Umbilical cord (tissue), 2 donors: ENCODE results near the gene TXNDC15. TPM values are rescaled to one million over a fixed set of nuclear protein-coding genes. Genes with fewer than 3 reads are reported as not detected.
A peak's percentile ranks its signal among the peaks of the same experiment; 100 is the strongest.

ENCODE experiments used
- DNase-seq: peaks from one replicate; pipeline ENCODE4 v3.0.0-alpha.2; 2015; ENCODE audit warnings: low spot score
- total RNA-seq: library from RNA; depleted of rRNA; stranded (reverse); fragments of >200 nt; gene quantifications from one replicate; pipeline ENCODE4 v1.2.3, GENCODE V29; 2014; ENCODE audit warnings: low replicate concordance; ENCODE audit not compliant: insufficient read depth

TXNDC15 gene
- total RNA-seq, 1 donor from 2014 or later: 166 TPM

DNA sequence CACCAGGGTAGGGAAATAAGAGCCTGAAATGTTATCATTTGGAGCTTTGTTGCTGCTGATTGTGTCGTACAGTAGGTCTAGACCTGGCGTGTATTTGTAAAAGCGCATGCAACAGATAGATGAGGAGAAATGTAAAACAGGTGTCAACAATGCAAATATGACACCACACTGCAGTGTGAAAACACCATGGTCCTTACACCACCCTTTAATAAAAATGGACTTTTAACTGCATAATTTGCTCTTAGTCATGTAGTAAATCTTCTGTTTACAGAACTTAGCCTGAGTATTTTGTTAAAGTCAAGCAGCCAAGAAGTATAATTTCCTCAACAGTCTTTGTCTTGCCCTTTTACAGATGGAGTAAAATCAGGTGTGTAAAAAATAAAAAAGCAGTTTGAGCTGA, 44.7 kb downstream of the TXNDC15 start:
- no peak for DNase-seq

- DNase-seq: no peak
Measured at GRCh38 chr5:134920848-134921575, 46.8 kb downstream of the TXNDC15 start.

DNA sequence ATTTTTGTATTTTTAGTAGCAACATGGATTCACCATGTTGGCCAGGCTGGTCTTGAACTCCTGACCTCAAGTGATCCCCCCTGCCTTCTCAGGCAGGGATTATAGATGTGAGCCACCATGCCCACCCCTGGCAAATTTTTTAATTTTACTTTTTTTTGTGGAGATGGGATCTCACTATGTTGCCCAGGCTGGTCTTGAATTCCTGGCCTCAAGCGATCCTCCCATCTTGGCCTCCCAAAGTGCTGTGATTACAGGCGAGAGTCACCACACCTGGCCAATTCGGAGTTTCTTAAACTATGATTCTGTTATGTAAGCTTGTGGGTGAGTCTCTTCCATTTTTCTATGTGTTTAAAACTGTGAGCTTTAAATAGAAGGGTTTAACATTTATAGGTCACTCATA, 58.3 kb downstream of the TXNDC15 start:
- DNase-seq: no peak

DNA sequence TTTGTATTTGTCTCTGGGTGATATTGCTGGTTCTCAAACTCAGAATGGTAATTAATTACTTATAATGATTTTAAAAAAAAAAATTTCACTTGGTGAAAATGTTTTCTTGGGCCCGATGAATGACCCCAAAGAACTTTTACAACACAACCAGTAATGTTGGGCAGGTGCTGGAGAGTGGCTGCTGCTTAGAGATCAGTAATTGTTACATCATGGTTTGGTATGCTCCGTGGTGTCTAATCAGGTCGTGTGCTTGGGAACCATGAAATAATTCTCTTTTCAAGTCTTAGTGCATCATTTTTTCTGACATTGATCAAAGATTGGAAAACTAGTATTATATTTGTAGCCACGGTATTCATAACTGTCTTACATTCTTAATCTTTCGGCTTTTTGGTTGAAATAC, 60.0 kb downstream of the TXNDC15 start:
- DNase-seq: no peak

GRCh38 chr5:134935711-134936602, 61.8 kb downstream of the TXNDC15 start:
- peak; percentile 36 for DNase-seq

- peak; percentile 50 for DNase-seq
Measured at GRCh38 chr5:134937526-134937925, 63.4 kb downstream of the TXNDC15 start.

GRCh38 chr5:134938030-134938429, 63.9 kb downstream of the TXNDC15 start:
- peak; percentile 14 for DNase-seq

GRCh38 chr5:134939500-134939899, 65.3 kb downstream of the TXNDC15 start:
- no peak for DNase-seq

- no peak for DNase-seq
Measured at GRCh38 chr5:134943547-134943946, 69.4 kb downstream of the TXNDC15 start.

- no peak for DNase-seq
Measured at GRCh38 chr5:134944630-134945029, 70.5 kb downstream of the TXNDC15 start.

DNA sequence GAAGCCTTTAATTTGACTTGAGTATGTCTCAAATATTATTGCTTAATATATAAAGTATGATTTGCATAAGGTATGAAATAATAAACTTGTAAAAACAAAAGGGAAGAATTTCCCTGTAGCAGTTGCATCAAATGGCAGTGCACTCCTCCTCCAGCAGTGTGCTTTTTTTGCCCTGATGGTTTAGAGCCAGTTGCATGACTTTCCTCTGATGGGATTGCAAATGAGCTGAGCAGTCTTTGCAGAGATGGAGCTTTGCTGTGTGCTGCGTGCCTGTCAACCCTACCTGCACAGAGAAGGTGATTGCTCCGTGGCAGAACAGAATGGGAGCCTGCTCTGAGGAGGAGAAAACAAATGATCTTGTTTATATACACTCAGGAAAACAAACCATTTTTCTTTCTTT, 70.9 kb downstream of the TXNDC15 start:
- no peak for DNase-seq

GRCh38 chr5:134948911-134949310, 74.7 kb downstream of the TXNDC15 start:
- DNase-seq: no peak

- DNase-seq: no peak
Measured at GRCh38 chr5:134949316-134949715, 75.1 kb downstream of the TXNDC15 start.

Other genes with a start within 250 kb of the TXNDC15 start
- 44.3 TPM for gene SAR1B, start 241.5 kb upstream of the TXNDC15 start, total RNA-seq
- 34.2 TPM for gene SEC24A, start 225.6 kb upstream of the TXNDC15 start, total RNA-seq
- gene CAMLG, start 135.8 kb upstream of the TXNDC15 start, total RNA-seq: 31.1 TPM
- gene DDX46, start 115.6 kb upstream of the TXNDC15 start, total RNA-seq: 32.5 TPM
- 73.2 TPM for gene C5orf24, start 28.4 kb upstream of the TXNDC15 start, total RNA-seq
- gene PCBD2, start 30.8 kb downstream of the TXNDC15 start, total RNA-seq: 7.0 TPM
- gene CATSPER3, start 93.5 kb downstream of the TXNDC15 start, total RNA-seq: not detected
- gene PITX1, start 159.9 kb downstream of the TXNDC15 start, total RNA-seq: 17.3 TPM